Astrocyte (in vitro differentiated cells and primary cell): ENCODE results near the gene NISCH.

ENCODE experiments used
- EZH2 ChIP-seq: IDR thresholded peaks from 2 replicates; pipeline ENCODE4 v1.6.1; 2012; ENCODE audit warnings: mild to moderate bottlenecking, low read length, inconsistent platforms; ENCODE audit not compliant: insufficient read depth
- TF ChIP-seq, protein P1 (sequence below): IDR thresholded peaks from 2 replicates; pipeline ENCODE4 v1.5.1; 2011; ENCODE audit warnings: low read depth, mild to moderate bottlenecking, inconsistent platforms, low read length, moderate library complexity; ENCODE audit not compliant: insufficient read depth

DNA sequence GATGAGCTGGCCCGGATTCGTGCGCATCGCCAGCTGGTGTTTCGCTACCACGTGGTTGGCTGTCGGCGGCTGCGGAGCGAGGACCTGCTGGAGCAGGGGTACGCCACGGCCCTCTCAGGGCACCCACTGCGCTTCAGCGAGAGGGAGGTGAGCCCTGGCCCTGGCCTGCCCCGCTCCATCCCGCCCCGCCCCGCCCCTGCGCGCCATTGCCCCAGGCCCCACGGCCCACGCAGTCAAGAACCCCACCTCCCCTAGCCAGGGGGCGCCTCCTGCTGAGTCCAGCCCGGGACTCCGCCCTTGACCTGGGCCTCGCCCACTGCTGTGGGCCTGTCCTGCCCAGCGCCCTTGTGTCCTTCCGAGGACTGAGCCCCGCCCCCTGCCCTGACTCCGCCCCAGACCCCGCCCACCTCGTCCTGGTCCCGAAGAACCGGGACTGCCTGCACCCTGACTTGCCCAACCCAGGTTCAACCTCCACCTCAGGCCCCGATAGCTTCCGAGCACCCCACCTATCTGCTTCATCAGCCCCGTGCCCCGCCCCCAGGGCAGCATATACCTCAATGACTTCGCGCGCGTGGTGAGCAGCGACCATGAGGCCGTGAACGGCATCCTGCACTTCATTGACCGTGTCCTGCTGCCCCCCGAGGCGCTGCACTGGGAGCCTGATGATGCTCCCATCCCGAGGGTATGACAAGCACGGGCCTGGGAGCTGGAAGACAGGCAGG is 63.5 kb downstream of the NISCH start:
- TF ChIP-seq, protein P1, sequence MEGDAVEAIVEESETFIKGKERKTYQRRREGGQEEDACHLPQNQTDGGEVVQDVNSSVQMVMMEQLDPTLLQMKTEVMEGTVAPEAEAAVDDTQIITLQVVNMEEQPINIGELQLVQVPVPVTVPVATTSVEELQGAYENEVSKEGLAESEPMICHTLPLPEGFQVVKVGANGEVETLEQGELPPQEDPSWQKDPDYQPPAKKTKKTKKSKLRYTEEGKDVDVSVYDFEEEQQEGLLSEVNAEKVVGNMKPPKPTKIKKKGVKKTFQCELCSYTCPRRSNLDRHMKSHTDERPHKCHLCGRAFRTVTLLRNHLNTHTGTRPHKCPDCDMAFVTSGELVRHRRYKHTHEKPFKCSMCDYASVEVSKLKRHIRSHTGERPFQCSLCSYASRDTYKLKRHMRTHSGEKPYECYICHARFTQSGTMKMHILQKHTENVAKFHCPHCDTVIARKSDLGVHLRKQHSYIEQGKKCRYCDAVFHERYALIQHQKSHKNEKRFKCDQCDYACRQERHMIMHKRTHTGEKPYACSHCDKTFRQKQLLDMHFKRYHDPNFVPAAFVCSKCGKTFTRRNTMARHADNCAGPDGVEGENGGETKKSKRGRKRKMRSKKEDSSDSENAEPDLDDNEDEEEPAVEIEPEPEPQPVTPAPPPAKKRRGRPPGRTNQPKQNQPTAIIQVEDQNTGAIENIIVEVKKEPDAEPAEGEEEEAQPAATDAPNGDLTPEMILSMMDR: no peak
- no peak for TF ChIP-seq EZH2
